Osteoblast (primary cell): ENCODE measurements around the gene CPLANE2. TPM values are rescaled to one million over a fixed set of nuclear protein-coding genes. Genes with fewer than 3 reads are reported as not detected.

ENCODE experiments used
- DNase-seq: peaks from one replicate; pipeline ENCODE4 v3.0.0; 2011; ENCODE audit warnings: low spot score, mixed read lengths; ENCODE audit not compliant: insufficient read length; ENCODE audit errors: missing footprints
- H2AFZ ChIP-seq: 2 replicates; pipeline ENCODE4 v1.6.0; 2011; ENCODE audit warnings: mild to moderate bottlenecking, low read length
- H3K27ac ChIP-seq: 2 replicates; pipeline ENCODE4 v1.5.1; 2011; ENCODE audit warnings: mild to moderate bottlenecking, low read depth, low read length, moderate library complexity
- H3K27me3 ChIP-seq: 2 replicates; pipeline ENCODE4 v1.6.0; 2012; ENCODE audit warnings: mild to moderate bottlenecking, control low read depth, inconsistent platforms, low read length, moderate library complexity; ENCODE audit not compliant: insufficient read depth
- H3K36me3 ChIP-seq: 2 replicates; pipeline ENCODE4 v1.5.1; 2011; ENCODE audit warnings: mild to moderate bottlenecking, low read length, control low read depth, moderate library complexity; ENCODE audit not compliant: insufficient read depth
- H3K4me1 ChIP-seq: 2 replicates; pipeline ENCODE4 v1.5.1; 2011; ENCODE audit warnings: mild to moderate bottlenecking, low read length, control low read depth, moderate library complexity; ENCODE audit not compliant: insufficient read depth
- H3K4me2 ChIP-seq: 2 replicates; pipeline ENCODE4 v1.6.0; 2011; ENCODE audit warnings: mild to moderate bottlenecking, low read length; ENCODE audit not compliant: insufficient read depth
- H3K4me3 ChIP-seq: fragments of 200-600 bp; sonication (generic); 3 replicates; pipeline ENCODE4 v1.5.1; 2012; ENCODE audit warnings: mild to moderate bottlenecking, low read length, inconsistent platforms; ENCODE audit not compliant: insufficient read depth
- H3K79me2 ChIP-seq: 2 replicates; pipeline ENCODE4 v1.6.0; 2012; ENCODE audit warnings: mild to moderate bottlenecking, low read length, control low read depth, inconsistent platforms; ENCODE audit not compliant: insufficient read depth
- H3K9me3 ChIP-seq: 2 replicates; pipeline ENCODE4 v1.5.1; 2011; ENCODE audit warnings: low read depth, low read length, control low read depth
- H4K20me1 ChIP-seq: 2 replicates; pipeline ENCODE4 v1.6.0; 2012; ENCODE audit warnings: mild to moderate bottlenecking, low read length, control low read depth; ENCODE audit not compliant: insufficient read depth
- total RNA-seq: library from RNA; depleted of rRNA; stranded (reverse); fragments of >200 nt; gene quantifications from 2 replicates; pipeline ENCODE4 v1.2.3, GENCODE V29; 2012
- TF ChIP-seq, protein P1 (sequence below): IDR thresholded peaks from 2 replicates; pipeline ENCODE4 v1.5.1; 2011; ENCODE audit warnings: mild to moderate bottlenecking, low read depth, low read length, moderate library complexity; ENCODE audit errors: extremely low read depth

Gene CPLANE2
- total RNA-seq, 1 donor, result 14.1 TPM

DNA sequence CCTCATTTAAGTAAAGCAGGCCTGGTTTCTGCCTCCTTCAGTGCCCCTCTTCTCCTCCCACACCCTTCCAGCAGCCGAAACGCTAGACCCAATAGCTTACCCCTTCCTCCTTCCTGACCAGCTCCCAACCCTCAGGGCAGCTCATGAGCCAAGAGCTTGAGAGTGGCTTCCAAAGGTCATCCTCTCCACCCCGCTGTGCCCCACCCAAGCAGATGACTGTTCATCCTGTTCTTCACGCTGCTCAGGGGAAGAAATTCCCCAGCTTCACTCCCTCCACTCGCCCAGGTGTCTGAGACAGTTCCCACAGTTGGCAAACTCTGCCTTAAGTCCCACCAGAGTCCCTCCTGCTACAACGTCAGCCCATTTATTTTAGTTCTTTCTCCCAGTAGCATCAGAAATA lies 48.0 kb downstream of the CPLANE2 start:
- DNase-seq, result peak; percentile 43
- Histone ChIP-seq H3K4me1 (peaks cover 11% of the 10 kb centered on the region), H3K4me2 (no peak overlapping the region), H3K79me2 (no peaks in the 10 kb centered on the region), H3K27me3 (no peaks in the 10 kb centered on the region), H3K9me3 (no peaks in the 10 kb centered on the region), H3K4me3 (no peak overlapping the region), H4K20me1 (no peaks in the 10 kb centered on the region), H3K36me3 (no peaks in the 10 kb centered on the region), H2AFZ (peak overlapping the region; percentile 33), H3K27ac (no peak overlapping the region)
- TF ChIP-seq, protein P1, sequence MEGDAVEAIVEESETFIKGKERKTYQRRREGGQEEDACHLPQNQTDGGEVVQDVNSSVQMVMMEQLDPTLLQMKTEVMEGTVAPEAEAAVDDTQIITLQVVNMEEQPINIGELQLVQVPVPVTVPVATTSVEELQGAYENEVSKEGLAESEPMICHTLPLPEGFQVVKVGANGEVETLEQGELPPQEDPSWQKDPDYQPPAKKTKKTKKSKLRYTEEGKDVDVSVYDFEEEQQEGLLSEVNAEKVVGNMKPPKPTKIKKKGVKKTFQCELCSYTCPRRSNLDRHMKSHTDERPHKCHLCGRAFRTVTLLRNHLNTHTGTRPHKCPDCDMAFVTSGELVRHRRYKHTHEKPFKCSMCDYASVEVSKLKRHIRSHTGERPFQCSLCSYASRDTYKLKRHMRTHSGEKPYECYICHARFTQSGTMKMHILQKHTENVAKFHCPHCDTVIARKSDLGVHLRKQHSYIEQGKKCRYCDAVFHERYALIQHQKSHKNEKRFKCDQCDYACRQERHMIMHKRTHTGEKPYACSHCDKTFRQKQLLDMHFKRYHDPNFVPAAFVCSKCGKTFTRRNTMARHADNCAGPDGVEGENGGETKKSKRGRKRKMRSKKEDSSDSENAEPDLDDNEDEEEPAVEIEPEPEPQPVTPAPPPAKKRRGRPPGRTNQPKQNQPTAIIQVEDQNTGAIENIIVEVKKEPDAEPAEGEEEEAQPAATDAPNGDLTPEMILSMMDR, result no peak

DNA sequence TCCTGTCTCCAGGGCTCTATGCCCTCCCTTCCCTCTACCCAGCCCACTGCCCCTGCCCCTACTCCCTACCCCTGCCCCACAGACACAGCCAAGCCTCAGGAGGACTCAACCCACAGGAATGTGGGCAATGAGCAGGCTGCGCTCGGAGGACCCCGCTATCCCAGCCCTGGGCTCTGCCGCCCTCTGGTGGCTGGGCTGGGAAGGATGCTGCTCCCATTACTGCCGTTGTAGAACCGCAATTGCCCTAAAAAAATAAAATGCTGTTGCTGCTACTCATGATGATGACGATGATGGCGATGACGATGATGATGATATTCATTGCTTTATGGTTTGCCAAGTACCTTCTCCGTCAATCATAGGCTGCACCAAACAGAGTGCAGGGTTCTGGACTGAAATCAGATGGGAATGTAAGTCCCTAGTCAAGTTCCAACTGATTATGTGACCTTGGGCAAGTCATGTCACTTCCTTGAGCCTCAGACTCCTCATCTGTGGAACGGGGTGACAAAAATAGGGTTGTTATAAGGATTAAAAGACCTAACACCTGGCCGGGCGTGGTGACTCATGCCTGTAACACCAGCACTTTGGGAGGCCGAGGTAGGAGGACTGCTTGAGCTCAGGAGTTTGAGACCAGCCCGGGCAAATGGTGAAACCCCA lies 49.1 kb downstream of the CPLANE2 start:
- Histone ChIP-seq H2AFZ (no peak overlapping the region), H3K27ac (peak overlapping the region; percentile 40), H3K79me2 (no peaks in the 10 kb centered on the region), H3K4me3 (no peak overlapping the region), H3K27me3 (no peaks in the 10 kb centered on the region), H3K4me2 (peak overlapping the region; percentile 25), H3K4me1 (peaks cover 20% of the 10 kb centered on the region), H3K36me3 (no peaks in the 10 kb centered on the region), H3K9me3 (no peaks in the 10 kb centered on the region), H4K20me1 (no peaks in the 10 kb centered on the region)
- TF ChIP-seq, protein P1, result peak; percentile 99
- DNase-seq, result peak; percentile 90

DNA sequence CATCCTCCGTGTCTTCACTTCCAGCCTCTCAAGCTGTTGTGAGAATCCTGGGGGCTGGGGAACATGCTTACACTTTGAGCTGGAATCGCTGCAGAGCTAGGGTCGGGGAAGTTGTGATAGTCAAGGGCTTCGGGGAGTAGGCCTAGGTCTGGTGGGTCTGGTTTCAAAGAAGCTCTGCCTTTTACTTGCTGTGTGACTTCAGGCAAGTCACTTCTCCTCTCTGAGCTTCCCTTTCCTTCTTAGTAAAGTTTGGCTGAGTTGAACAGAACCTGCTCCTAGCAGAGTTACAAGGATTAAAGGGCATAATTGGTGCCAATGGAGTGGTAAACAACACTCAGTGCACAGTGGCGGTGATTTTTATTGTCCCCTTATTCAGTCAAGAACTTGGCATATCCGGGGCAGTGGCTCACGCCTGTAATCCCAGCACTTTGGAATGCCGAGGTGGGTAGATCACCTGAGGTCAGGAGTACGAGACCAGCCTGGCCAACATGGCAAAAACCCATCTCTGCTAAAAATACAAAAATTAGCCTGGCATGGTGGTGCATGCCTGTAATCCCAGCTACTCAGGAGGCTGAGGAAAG lies 50.2 kb downstream of the CPLANE2 start:
- Histone ChIP-seq H3K4me3 (no peak overlapping the region), H3K36me3 (no peaks in the 10 kb centered on the region), H4K20me1 (no peaks in the 10 kb centered on the region), H3K9me3 (no peaks in the 10 kb centered on the region), H3K4me2 (no peak overlapping the region), H3K4me1 (peaks cover 29% of the 10 kb centered on the region), H3K27ac (no peak overlapping the region), H2AFZ (no peak overlapping the region), H3K79me2 (no peaks in the 10 kb centered on the region), H3K27me3 (no peaks in the 10 kb centered on the region)
- TF ChIP-seq, protein P1, result no peak
- no peak for DNase-seq

DNA sequence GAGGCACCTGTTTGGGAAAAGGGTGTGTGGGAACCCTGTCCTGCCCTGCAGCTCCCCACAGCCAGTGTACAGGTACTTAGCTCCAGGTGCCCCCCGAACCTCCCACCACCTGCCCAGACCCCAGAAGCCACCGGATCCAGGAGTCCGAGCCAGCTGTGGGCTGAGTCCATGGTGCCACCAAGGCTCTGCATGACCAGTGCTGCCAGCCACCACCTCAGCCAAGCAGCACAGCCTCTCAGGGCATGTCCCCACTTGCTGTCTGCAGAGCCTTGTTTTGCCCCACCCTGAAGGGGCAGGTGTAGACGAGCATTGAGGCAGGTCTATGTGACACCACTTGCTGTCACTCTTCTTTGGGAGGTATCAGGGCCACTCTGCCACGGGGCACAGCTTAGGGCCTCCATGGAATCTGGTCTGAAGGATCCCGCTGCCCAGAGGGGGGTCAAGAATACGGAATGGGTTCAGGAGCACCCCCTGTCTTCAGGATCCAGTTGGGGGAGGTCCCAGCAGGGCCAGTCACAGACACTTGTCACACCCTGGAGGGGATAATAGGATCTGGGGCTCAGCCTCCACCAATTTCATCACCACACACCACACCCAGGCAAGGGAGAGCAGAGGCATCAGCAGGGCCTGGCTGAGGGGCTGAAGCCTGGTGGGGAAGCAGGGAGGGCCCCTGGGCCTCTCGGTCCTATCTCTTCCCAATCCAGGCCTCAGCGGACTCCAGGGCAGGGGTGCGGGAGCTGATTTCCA lies 52.3 kb downstream of the CPLANE2 start:
- H3K36me3 ChIP-seq, result no peaks in the 10 kb centered on the region

More for the DNA sequence above, 52.3 kb downstream of the CPLANE2 start:
- H3K4me1 ChIP-seq, result peaks cover 46% of the 10 kb centered on the region
- H3K9me3 ChIP-seq, result no peaks in the 10 kb centered on the region
- no peak overlapping the region for H3K4me3 ChIP-seq
- H4K20me1 ChIP-seq, result no peaks in the 10 kb centered on the region
- H3K79me2 ChIP-seq, result no peaks in the 10 kb centered on the region
- H3K27me3 ChIP-seq, result no peaks in the 10 kb centered on the region
- H3K4me2 ChIP-seq, result no peak overlapping the region
- H2AFZ ChIP-seq, result no peak overlapping the region
- peak; percentile 58 for DNase-seq
- TF ChIP-seq, protein P1, result no peak
- no peak overlapping the region for H3K27ac ChIP-seq
